Upper lobe of right lung (tissue), 1 donor: ENCODE measurements around the gene DSE. TPM values are rescaled to one million over a fixed set of nuclear protein-coding genes. Genes with fewer than 3 reads are reported as not detected.
A peak's percentile ranks its signal among the peaks of the same experiment; 100 is the strongest.

Experiments
- ATAC-seq: fragments of 200-7000 bp; cut with Tn5 transposase; one replicate; pipeline ENCODE4 v1.9.1; 2020; ENCODE audit warnings: mild to moderate bottlenecking, moderate library complexity
- DNase-seq: peaks from one replicate; pipeline ENCODE4 v3.0.0-alpha.2; 2020
- H3K27ac ChIP-seq: fragments of 200-600 bp; one replicate; pipeline ENCODE4 v1.8.0; 2022
- H3K27me3 ChIP-seq: fragments of 200-600 bp; one replicate; pipeline ENCODE4 v1.8.0; 2022; ENCODE audit warnings: mild to moderate bottlenecking
- H3K36me3 ChIP-seq: fragments of 200-600 bp; one replicate; pipeline ENCODE4 v1.8.0; 2022
- H3K4me1 ChIP-seq: fragments of 200-600 bp; one replicate; pipeline ENCODE4 v1.8.0; 2022
- H3K4me3 ChIP-seq: fragments of 200-600 bp; one replicate; pipeline ENCODE4 v1.8.0; 2022; ENCODE audit warnings: mild to moderate bottlenecking
- H3K9me3 ChIP-seq: fragments of 200-600 bp; one replicate; pipeline ENCODE4 v1.8.0; 2022
- CTCF ChIP-seq: fragments of 200-600 bp; IDR thresholded peaks from one replicate; pipeline ENCODE4 v1.8.0; 2022; ENCODE audit warnings: antibody characterized with exemption
- intact Hi-C: fragments of 100-400 bp; cut with DNase I; formaldehyde crosslinking; loops from one replicate; pipeline ENCODE4 v1.11.0; 2022
- total RNA-seq: library from RNA; stranded (reverse); fragmentation: NEBNext Ultra II Directional; extraction: Animal tissue kit (Norgen Biotek cat#: 25700); gene quantifications from one replicate; pipeline ENCODE4 v1.2.1, GENCODE V29; 2021
- donor health status: DM: no; HTN: yes; CAD: no; lungs with severe emphysema.

The DSE gene
- total RNA-seq, 1 donor from 2014 or later: 47.6 TPM

GRCh38 chr6:116371120-116371917 lies 572 bp downstream of the DSE start:
- TF ChIP-seq CTCF: no peak
- Histone ChIP-seq H3K9me3 (no peaks in the 10 kb centered on the region), H3K4me1 (peaks cover 3% of the 10 kb centered on the region), H3K4me3 (peak overlapping the region; percentile 79), H3K27me3 (no peaks in the 10 kb centered on the region), H3K36me3 (no peaks in the 10 kb centered on the region), H3K27ac (peak overlapping the region; percentile 89)
- intact Hi-C loops: no loop called here
- ATAC-seq (peak; percentile 70), DNase-seq (peak; percentile 84)

- Histone ChIP-seq H3K4me3 (peak overlapping the region; percentile 79), H3K27me3 (no peaks in the 10 kb centered on the region), H3K27ac (peak overlapping the region; percentile 89), H3K36me3 (no peaks in the 10 kb centered on the region), H3K9me3 (no peaks in the 10 kb centered on the region), H3K4me1 (peaks cover 3% of the 10 kb centered on the region)
- intact Hi-C loops: no loop called here
- no peak for DNase-seq
- no peak for TF ChIP-seq CTCF
- no peak for ATAC-seq
Measured at GRCh38 chr6:116371918-116372209, 1.1 kb downstream of the DSE start.

- H3K4me3 ChIP-seq: no peak overlapping the region
- H3K36me3 ChIP-seq: no peaks in the 10 kb centered on the region
- intact Hi-C loops: no loop called here
- no peak overlapping the region for H3K27ac ChIP-seq
- no peaks in the 10 kb centered on the region for H3K9me3 ChIP-seq
- peaks cover 3% of the 10 kb centered on the region for H3K4me1 ChIP-seq
- ATAC-seq (no peak), DNase-seq (no peak)
- no peak for TF ChIP-seq CTCF
- no peaks in the 10 kb centered on the region for H3K27me3 ChIP-seq
Measured at GRCh38 chr6:116373300-116373699, 2.6 kb downstream of the DSE start.

GRCh38 chr6:116373940-116374339 lies 3.2 kb downstream of the DSE start:
- H3K27me3 ChIP-seq: no peaks in the 10 kb centered on the region
- ATAC-seq (no peak), DNase-seq (no peak)
- TF ChIP-seq CTCF: no peak
- H3K27ac ChIP-seq: no peak overlapping the region
- H3K36me3 ChIP-seq: no peaks in the 10 kb centered on the region
- intact Hi-C loops: no loop called here
- H3K4me3 ChIP-seq: no peak overlapping the region
- no peaks in the 10 kb centered on the region for H3K9me3 ChIP-seq
- H3K4me1 ChIP-seq: peaks cover 3% of the 10 kb centered on the region

- DNase-seq (no peak), ATAC-seq (no peak)
- Histone ChIP-seq H3K27me3 (no peaks in the 10 kb centered on the region), H3K4me1 (peaks cover 3% of the 10 kb centered on the region), H3K4me3 (no peak overlapping the region), H3K9me3 (no peaks in the 10 kb centered on the region), H3K27ac (no peak overlapping the region), H3K36me3 (no peaks in the 10 kb centered on the region)
- no peak for TF ChIP-seq CTCF
- intact Hi-C loops: no loop called here
Measured at GRCh38 chr6:116374586-116374985, 3.8 kb downstream of the DSE start.

- ATAC-seq: no peak
- intact Hi-C loops: no loop called here
Measured at GRCh38 chr6:116375262-116375661, 4.5 kb downstream of the DSE start.

More at GRCh38 chr6:116375262-116375661, 4.5 kb downstream of the DSE start:
- H3K9me3 ChIP-seq: no peaks in the 10 kb centered on the region
- no peaks in the 10 kb centered on the region for H3K27me3 ChIP-seq
- peaks cover 7% of the 10 kb centered on the region for H3K4me1 ChIP-seq
- DNase-seq: no peak
- H3K27ac ChIP-seq: no peak overlapping the region
- TF ChIP-seq CTCF: no peak
- H3K4me3 ChIP-seq: no peak overlapping the region
- H3K36me3 ChIP-seq: no peaks in the 10 kb centered on the region
